Motor neuron (in vitro differentiated cells): ENCODE results near the gene TNFAIP3. TPM values are rescaled to one million over a fixed set of nuclear protein-coding genes. Genes with fewer than 3 reads are reported as not detected.

Experiments
- ATAC-seq, 8 experiments: fragments of 200-7000 bp; cut with Tn5 transposase; replicated peaks in 6 of 8; 2 replicates each; pipeline ENCODE4 v1.8.0; 2021; ENCODE audit warnings: mild to moderate bottlenecking in 8 of 8, moderate library complexity in 8 of 8
- H3K27ac ChIP-seq, 2 donors: fragments of 250-450 bp; sonication (Bioruptor Pico); 2 replicates each; pipeline ENCODE4 v1.9.0; 2021; ENCODE audit warnings: antibody characterized with exemption in 2 of 2, mild to moderate bottlenecking in 2 of 2, moderate library complexity in 1 of 2
- H3K4me1 ChIP-seq, 2 donors: fragments of 250-450 bp; sonication (Bioruptor Pico); replicated peaks in 1 of 2; 2 replicates each; pipeline ENCODE4 v1.6.1; 2021; ENCODE audit warnings: antibody characterized with exemption in 2 of 2, mild to moderate bottlenecking in 2 of 2, moderate library complexity in 1 of 2
- H3K4me3 ChIP-seq, 5 donors: fragments of 250-450 bp; sonication (Bioruptor Pico); 2 replicates each; pipeline ENCODE4 v1.9.0; 2021; ENCODE audit warnings: antibody characterized with exemption in 5 of 5, mild to moderate bottlenecking in 5 of 5, moderate library complexity in 4 of 5
- WGBS, 10 experiments: fragments of 450-650 bp; shearing (Covaris generic); methylation state at CpG; one replicate each; pipeline ENCODE4 v1.0.0; 2022; 5-methylcytosine and 5-hydroxymethylcytosine counted together
- in situ Hi-C, 9 experiments: fragments of 400-800 bp; cut with MboI; loops; one replicate each; pipeline ENCODE4 v1.15.0; 2021; ENCODE audit warnings: low sequenced_read_pairs in 9 of 9, low pct_unique_long_range_greater_than_20kb in 2 of 9; ENCODE audit not compliant: unreplicated experiment in 9 of 9
- total RNA-seq, 8 experiments: library from RNA; unstranded; fragments of 300-600 nt; gene quantifications; 2 replicates each; pipeline versions ENCODE4 v1.2.3 to v1.2.4, GENCODE V29; 2022

The TNFAIP3 gene
- total RNA-seq, 8 experiments from 2014 or later: 2.2 to 10.0 (median 3.9) TPM

DNA sequence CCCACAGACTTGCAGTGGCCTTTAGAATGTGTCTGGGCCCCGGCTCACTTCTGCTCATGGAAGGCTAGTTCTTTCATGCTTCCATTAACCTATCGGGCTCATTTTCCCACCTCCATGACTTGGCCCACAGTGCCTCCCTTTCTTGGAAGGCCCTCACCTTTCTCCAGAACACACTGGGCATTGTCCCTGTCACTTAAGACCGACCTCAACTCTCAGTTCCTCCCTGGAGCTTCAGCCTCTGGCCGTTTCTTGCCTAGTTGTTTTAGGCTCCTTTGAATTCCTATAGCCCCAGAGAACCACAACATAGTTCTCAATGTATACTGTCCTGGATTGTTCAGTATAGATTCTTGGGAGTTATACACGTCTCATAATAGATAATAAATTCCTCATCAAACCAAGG, 19.3 kb upstream of the TNFAIP3 start:
- H3K4me3 ChIP-seq: no peak overlapping the region
- no peak for ATAC-seq
- 40 to 100% (median 75%) methylated on average over 1 to 4 of the region's 5 CpGs for WGBS, 10 experiments
- in situ Hi-C loops: no loop called here
- H3K4me1 ChIP-seq: peaks cover 6 to 9% of the 10 kb centered on the region in 2 donors
- H3K27ac ChIP-seq: no peak overlapping the region

DNA sequence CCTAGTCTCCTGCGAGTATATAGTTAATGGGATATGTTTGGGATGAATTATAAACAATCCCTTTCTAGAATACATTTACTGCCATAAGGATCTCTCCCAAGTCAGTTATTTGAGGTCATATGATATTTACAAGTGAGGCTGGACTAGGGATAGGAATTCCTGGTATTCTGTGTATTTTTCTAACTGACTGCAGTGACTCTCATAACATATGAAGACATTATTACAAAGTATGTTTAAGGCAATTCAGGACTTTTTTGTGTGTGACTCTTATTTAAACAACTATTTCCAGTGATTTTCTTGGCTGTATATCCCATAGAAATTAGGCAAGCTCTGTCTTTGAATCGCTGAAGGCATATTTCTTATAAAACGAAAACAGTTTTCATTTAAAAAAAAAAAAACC, 18.4 kb upstream of the TNFAIP3 start:
- ATAC-seq: peak in 1 of 8 experiments; percentile 24
- Histone ChIP-seq H3K4me1 (peaks cover 7 to 17% of the 10 kb centered on the region in 2 donors), H3K4me3 (no peak overlapping the region), H3K27ac (no peak overlapping the region)
- 39 to 100% (median 80%) methylated on average over 1 to 3 of the region's 3 CpGs for WGBS, 10 experiments
- in situ Hi-C loops: no loop called here

DNA sequence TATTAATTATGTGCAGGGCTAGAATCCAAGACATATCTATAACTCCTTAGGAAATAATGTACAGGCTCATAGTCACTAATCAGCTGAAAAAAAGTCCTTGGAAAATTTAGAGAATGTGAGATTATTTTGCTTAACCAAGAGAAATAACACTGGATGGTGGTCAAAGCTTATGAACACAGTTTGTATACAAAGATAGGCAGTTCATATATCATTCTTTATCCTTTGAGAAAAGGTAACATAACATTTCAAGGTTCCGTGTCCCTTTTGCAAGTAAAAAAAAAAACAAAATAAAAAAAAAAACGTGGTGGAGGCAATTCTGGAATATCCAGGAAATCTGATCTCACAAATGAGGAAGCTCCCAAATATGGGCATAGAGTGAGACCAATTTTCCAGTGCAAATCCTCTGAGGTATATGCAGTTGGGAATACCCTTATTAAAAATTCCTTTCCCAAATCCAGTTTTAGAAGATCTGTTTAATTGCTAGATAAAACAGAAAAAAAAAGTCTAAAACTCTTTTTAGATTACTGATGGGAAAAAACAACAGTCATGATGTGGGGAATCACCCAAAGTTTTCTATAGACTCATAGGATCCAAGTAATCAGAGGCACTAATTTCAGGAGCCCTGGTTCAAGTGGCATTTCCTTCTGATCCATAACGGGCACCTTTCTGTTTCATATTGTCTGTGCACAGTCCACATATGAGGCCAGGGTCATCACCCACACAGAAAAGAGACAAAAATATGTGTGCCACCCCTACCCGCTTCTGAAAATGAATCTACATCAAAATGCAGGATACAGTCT, 17.7 kb upstream of the TNFAIP3 start:
- in situ Hi-C loops: no loop called here
- WGBS, 10 experiments: 0 to 83% (median 59%) methylated on average over 1 to 4 of the region's 4 CpGs
- Histone ChIP-seq H3K27ac (no peak overlapping the region), H3K4me1 (peaks cover 7 to 17% of the 10 kb centered on the region in 2 donors), H3K4me3 (no peak overlapping the region)
- ATAC-seq: peak in 2 of 8 experiments; percentile 34 to 54

DNA sequence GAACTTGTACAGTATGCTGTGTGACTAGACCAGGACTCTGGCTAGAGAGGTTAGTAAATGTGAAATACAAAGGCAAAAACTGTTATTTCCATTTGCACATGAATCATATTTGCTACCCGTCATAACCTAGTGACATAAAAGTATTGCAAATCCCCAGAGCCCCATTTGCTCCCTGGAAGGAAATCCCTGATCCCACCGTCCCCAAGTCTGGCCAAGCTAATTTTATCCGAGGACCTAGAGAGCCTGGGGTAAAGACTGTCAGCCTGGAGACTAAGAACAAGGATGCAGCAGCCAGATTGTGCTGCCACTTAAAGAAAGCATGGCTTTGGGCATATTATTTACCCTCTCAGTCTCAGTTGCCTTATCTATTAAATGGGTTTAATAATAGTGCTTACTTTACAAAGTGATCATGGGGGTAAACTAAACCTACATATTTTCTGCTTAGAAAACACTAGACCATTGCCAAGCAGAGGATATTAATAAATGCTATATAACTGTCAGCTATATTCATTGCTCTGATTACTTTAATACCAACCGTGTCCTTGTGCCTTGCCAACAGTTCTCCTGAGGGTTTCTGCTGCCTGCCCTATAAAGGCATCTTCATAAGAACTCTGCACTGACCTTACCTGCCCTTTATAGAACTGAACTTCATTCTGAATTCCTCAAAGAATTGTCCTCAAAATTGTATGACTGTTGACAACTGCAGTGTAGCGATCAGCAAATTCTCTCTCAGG, 16.9 kb upstream of the TNFAIP3 start:
- in situ Hi-C loops: loop anchor here in 3 of 9 experiments (25.0 kb wide), 2 partner anchors 138 to 262 kb away; partner anchors contain the start of gene PERP (in 1 of the 3)
- 56 to 100% (median 81%) methylated on average over 1 to 5 of the region's 5 CpGs; no CpG with 5 or more reads in 2 of the 10 experiments for WGBS, 10 experiments
- H3K27ac ChIP-seq: no peak overlapping the region
- no peak overlapping the region for H3K4me3 ChIP-seq
- peaks cover 7 to 17% of the 10 kb centered on the region in 2 donors for H3K4me1 ChIP-seq
- ATAC-seq: no peak

DNA sequence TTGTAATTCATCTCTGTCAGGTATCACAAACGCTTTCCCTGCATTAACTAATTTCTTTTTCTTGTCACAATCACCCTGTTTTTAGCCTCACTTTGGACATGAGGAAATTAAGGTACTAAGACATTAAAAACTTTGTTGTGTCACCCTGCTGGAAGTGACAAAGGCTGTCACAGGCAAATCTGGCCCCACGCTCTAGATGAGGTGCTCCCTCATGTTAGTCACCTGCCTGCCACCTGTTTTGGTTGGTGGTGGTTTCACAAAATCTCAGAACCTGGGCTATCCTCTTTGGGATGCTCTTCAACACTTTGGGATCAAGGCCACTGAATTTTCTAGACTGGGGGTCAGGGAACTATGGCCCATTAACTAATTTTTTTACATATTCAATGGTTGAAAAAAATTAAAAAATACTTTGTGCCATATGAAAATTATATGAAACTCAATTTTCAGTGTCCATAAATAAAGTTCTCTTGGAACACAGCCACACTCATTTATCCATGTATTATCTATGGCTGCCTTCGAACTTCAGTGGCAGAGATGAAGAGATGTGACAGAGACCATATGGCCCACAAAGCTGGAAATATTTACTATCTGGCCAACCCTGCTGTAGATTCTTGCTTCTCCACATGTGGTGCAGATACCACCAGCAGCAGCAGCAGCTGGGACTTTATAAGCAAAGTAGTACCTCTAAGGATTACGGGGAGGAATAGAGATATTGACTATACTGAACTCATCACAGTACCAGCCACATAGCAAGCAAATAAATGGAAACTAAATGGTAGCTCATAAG, 16.1 kb upstream of the TNFAIP3 start:
- ATAC-seq: no peak
- in situ Hi-C loops: loop anchor here in 3 of 9 experiments (25.0 kb wide), 2 partner anchors 139 to 261 kb away; partner anchors contain the start of gene PERP (in 1 of the 3)
- Histone ChIP-seq H3K4me1 (peaks cover 7 to 17% of the 10 kb centered on the region in 2 donors), H3K27ac (no peak overlapping the region), H3K4me3 (no peak overlapping the region)
- WGBS, 10 experiments: 40 to 100% (median 86%) methylated on average over 1 to 4 of the region's 4 CpGs; no CpG with 5 or more reads in 1 of the 10 experiments

DNA sequence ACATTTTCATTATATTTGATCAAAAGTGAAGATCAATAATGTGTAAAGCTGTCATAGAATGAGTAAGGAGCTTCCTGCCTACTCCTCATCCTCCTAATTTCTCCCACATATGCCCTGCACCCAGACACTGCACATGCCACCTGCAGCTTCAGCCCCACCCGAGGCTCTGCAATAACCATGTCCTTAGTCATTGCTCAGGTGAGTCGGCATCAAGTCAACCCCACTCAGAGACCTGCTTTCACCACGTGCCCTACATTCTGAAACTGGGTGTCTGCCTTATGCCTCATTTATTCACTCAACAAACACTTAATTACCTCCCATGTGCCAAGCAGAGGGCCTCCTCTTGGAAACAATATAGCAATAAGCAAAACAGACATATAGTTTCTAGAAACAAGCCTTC, 15.4 kb upstream of the TNFAIP3 start:
- 30 to 100% (median 67%) methylated on average over 1 to 2 of the region's 3 CpGs; no CpG with 5 or more reads in 3 of the 10 experiments for WGBS, 10 experiments
- in situ Hi-C loops: loop anchor here in 3 of 9 experiments (25.0 kb wide), 2 partner anchors 139 to 261 kb away; partner anchors contain the start of gene PERP (in 1 of the 3)
- peak overlapping the region in 1 of 2 donors; percentile 56 for H3K27ac ChIP-seq
- ATAC-seq: no peak
- H3K4me1 ChIP-seq: peaks cover 7 to 17% of the 10 kb centered on the region in 2 donors
- H3K4me3 ChIP-seq: no peak overlapping the region

DNA sequence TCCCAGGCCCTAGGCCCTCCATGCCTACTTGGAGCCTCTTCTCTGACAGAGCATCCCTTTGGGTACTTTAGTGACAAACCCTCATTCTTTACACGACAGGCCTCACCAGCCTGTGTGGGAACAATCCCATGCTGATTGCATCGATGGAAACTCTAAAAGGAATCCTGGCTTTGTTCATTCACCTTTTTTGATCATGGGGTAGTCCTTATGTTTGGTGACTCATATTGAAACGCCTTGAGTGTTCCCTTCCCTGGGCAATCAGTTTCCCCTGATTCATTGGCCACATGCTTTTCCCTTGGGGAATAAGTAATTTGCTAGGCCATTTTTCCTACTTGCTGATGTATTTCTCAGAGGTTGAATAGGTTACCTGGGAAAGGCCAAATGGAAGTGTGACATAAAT, 14.7 kb upstream of the TNFAIP3 start:
- WGBS, 10 experiments: 11 to 92% (median 33%) methylated on average over 1 to 3 of the region's 3 CpGs; no CpG with 5 or more reads in 5 of the 10 experiments
- in situ Hi-C loops: loop anchor here in 3 of 9 experiments (25.0 kb wide), 2 partner anchors 140 to 260 kb away; partner anchors contain the start of gene PERP (in 1 of the 3)
- H3K4me1 ChIP-seq: peaks cover 7 to 17% of the 10 kb centered on the region in 2 donors
- ATAC-seq: peak in 5 of 8 experiments; percentile 11 to 80 (median 62)
- H3K4me3 ChIP-seq: no peak overlapping the region
- peak overlapping the region in 1 of 2 donors; percentile 56 for H3K27ac ChIP-seq

DNA sequence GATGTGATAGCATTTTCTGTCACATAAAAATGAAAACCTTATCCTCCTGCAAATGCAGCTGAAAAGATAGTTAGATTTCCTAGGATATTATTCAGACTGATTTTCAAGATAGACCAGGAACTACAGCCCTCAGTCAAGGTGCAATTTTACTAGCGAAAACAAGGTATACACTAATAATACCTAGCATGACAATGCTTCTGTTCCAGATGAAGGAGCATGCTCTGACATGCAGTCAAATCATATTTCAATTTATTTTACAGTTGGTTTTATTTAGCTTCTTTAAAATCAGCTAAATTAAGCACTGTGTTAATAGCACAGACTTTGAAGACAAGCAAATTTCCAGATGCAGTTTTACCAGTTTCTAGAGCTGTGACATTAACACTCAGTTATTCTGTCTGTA, 14.2 kb upstream of the TNFAIP3 start:
- Histone ChIP-seq H3K27ac (no peak overlapping the region), H3K4me3 (no peak overlapping the region), H3K4me1 (peaks cover 7 to 17% of the 10 kb centered on the region in 2 donors)
- in situ Hi-C loops: loop anchor here in 3 of 9 experiments (25.0 kb wide), 2 partner anchors 141 to 259 kb away; partner anchors contain the start of gene PERP (in 1 of the 3)
- WGBS, 10 experiments: 82 to 100% (median 89%) methylated on average over 1 of the region's 1 CpG; no CpG with 5 or more reads in 1 of the 10 experiments
- ATAC-seq: no peak

DNA sequence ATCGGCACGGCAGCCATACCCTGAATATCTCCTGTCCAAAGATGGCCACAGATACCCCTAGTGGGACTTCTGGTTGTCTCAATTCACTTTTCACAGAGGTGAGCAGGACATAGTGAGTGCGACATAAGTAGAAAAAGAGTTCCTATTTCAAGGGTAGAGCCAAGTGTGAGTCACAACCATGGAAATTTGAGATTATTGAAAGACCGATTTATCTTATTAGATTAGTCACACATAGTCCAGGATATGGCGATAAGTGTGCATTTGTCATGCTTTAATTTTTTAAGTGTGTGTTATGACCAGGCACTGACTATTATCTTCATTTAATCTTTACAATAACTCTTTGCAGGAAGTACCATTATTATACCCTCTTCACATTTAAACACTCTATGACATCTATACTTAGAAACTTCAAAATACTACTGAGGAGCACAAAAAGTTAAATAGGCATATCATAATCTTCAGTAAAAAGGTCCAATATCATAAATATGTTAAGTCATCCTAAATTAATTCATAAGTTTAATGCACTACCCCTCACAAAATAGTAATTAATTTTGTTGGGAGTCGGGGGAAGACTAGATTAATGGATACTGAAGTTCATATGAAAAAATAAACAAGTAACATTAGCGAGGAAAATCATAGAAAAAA, 13.4 kb upstream of the TNFAIP3 start:
- peak in 2 of 8 experiments; percentile 40 to 52 for ATAC-seq
- in situ Hi-C loops: loop anchor here in 3 of 9 experiments (25.0 kb wide), 2 partner anchors 141 to 259 kb away; partner anchors contain the start of gene PERP (in 1 of the 3)
- WGBS, 10 experiments: 54 to 100% (median 91%) methylated on average over 1 to 7 of the region's 7 CpGs

DNA sequence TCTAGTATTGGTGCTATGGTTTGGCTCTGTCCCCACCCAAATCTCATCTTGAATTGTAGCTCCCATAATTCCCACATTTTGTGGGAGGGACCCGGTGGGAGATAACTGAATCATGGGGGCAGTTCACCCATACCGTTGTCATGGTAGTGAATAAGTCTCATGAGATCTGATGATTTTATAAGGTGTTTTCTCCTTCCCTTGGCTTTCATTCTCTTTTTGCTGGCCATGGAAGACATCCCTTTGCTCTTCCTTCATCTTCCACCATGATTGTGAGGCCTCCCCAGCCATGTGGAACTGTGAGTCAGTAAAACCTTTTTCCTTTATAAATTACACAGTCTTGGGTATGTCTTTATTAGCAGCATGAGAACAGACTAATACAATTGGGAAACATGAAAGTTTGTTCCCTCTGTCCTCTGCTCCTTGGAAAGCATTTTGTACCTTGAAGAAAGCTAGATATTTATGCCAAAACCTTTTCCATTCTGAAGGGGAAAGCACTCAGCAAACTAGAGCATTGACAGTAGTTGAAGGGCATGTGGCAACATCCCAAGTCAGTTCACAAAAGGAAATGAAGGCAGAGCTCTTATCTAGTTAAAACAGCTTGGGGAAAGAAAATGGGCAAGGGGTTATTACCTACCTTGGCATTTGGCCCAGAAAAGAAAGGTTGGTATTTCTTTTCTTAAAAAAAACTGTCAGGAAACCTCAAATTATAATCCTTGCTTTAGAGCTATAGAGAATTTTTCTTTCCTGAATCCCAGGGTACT, 10.7 kb upstream of the TNFAIP3 start:
- no peak for ATAC-seq
- in situ Hi-C loops: loop anchor here in 3 of 9 experiments (25.0 kb wide), 2 partner anchors 144 to 256 kb away; partner anchors contain the start of gene PERP (in 1 of the 3)
- WGBS, 10 experiments: 80 to 100% (median 84%) methylated on average over 1 to 2 of the region's 2 CpGs; no CpG with 5 or more reads in 6 of the 10 experiments
- Histone ChIP-seq H3K27ac (no peak overlapping the region), H3K4me3 (no peak overlapping the region), H3K4me1 (peaks cover 7 to 17% of the 10 kb centered on the region in 2 donors)

More for the DNA sequence above, 13.4 kb upstream of the TNFAIP3 start:
- Histone ChIP-seq H3K4me3 (no peak overlapping the region), H3K4me1 (peaks cover 7 to 17% of the 10 kb centered on the region in 2 donors), H3K27ac (no peak overlapping the region)

DNA sequence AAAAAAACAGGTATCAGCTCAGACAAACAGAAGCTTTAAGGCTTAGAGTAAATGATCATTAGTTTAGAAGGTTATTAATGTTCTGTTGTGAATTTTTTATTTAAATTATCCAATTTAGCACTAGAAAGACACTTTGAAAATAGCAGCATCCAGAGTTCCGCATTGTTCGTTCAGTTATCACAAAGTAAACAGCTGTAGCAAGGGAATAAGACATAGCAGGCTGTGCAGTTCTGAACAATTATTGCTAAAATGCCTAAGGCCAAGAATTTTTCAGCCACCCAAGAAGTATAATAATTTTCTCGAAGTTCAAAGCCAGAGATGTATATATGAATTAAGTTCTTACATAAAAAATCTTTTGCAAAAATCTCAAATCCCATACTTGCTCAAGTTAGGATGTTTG, 8.0 kb upstream of the TNFAIP3 start:
- ATAC-seq: no peak
- Histone ChIP-seq H3K27ac (no peak overlapping the region), H3K4me3 (no peak overlapping the region), H3K4me1 (peaks cover 14 to 15% of the 10 kb centered on the region in 2 donors)
- in situ Hi-C loops: loop anchor here in 3 of 9 experiments (25.0 kb wide), 2 partner anchors 147 to 253 kb away; partner anchors contain the start of gene PERP (in 1 of the 3)
- 67 to 100% (median 89%) methylated on average over 2 to 3 of the region's 3 CpGs for WGBS, 10 experiments
